ACHN (cell line): ENCODE results near the gene OR2G3.

Experiments used
- DNase-seq: peaks from one replicate; pipeline ENCODE4 v3.0.0-alpha.2; 2015
- in situ Hi-C: cut with HindIII; loops from 2 replicates; pipeline ENCODE4 v1.10.0; 2017; ENCODE audit warnings: low sequenced_read_pairs, low pct_ligation_motif_present, low pct_unique_long_range_greater_than_20kb

Gene OR2G3

DNA sequence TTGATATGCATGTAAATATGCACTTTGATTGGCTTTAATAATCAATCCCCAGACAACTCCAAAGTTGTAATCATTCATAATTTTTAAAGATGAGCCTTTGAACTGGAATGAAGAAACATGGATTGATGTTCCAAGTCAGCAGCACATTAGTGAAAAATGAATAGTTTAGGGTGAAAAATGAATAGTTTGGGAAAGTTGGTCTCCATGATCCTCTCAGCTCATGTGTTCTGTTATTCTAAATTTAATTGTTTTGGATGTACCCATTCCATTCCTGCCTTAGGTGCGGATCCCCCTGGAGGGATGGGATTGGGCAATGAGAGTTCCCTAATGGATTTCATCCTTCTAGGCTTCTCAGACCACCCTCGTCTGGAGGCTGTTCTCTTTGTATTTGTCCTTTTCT, at the start of gene OR2G3:
OR2G3 (plus strand) TSS at position 301 of the 400 bp plus-strand sequence; CDS start at position 301, 0 bp downstream.
- DNase-seq: no peak
- in situ Hi-C loops: no loop called here

DNA sequence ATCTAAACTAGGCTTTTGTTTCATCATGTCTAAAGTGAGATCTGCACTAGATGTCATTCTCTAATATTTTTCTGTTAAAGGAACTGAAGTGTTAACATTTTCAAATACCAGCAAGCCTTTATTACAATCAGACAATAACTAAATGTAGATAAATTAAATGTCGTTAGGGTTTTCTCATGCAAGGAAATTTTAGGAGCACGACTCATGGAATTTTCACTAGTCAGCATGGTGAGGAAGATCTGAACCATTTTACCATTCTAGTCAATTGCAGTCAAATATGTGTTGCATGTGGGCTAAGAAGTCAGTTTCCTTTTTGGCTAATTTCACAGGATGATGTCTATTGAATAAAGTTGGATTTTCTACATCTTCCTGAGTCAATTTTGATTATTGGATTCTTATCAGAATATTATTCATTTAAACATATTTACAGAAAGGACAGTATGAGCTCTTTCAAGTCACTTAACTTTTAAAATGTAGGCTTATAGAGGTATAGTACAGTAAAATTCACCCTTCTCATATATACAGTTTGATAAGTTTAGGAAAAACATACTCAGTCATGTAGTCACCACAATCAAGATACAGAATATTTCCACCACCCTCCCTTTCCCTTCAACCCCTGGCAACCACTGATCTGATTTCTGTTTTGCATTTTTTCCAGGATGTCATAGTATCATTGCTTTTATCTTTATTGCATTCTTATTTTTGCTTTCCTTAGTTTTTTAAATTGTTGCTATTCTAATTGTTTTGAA, 47.3 kb upstream of the OR2G3 start:
- DNase-seq: no peak
- in situ Hi-C loops: no loop called here

DNA sequence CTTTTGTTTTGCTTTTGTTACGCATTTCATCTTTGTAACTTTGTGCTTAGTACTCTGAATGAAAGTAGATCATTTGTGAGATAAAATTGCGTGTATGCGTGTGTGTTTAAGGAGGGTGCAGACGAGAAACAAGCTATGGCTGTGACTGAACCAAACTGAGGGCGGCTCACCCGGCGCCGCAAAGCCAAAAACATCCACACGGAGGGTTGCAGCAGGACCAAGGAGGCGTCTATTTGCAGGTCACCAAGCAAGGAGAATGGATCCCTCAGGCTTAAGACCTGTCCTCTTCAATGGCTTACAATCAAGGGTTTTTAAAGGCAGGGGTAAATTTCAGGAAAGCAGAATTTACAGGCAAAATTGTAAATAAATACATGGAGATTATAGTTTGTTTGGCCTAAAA, 43.7 kb upstream of the OR2G3 start:
- in situ Hi-C loops: no loop called here
- DNase-seq: no peak

DNA sequence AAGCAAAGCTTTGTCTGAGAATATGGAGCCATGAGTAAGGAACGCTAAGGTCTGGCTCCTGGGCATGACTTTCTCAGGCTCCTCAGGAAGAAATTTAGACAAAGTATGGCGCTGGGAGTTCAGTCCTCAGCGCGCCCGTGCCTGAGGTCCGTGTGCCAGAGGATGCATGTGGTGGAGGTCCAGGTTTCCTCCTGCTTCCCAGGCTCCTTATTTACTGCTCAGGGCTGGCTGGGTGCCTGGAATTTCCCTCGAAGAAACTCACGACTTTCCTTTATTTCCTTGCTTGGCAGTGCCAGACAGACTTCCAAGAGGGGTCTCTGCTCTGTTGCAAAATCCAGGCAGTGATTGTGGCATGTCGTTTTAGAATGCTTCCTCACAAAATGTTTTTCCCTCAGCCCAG, 43.2 kb upstream of the OR2G3 start:
- in situ Hi-C loops: no loop called here
- DNase-seq: no peak

DNA sequence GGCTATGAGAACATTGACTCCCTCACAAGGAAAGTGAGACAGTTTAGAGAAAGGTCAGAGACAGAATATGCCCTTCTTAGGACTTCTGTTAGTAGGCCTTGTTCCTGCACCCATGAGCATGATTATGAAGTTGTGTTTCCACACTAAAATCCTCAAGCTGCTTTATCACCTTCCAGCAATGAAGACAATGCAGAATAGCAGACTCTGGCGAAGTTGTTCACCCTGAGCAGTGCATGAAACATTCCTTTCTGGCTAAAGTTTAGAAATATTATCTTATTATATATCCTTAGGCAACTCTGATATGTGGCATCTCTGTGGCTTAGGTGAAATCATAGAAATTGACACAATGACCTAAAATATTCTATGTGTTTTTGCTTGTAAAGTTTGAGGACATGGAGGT, 31.1 kb upstream of the OR2G3 start:
- in situ Hi-C loops: no loop called here
- no peak for DNase-seq

DNA sequence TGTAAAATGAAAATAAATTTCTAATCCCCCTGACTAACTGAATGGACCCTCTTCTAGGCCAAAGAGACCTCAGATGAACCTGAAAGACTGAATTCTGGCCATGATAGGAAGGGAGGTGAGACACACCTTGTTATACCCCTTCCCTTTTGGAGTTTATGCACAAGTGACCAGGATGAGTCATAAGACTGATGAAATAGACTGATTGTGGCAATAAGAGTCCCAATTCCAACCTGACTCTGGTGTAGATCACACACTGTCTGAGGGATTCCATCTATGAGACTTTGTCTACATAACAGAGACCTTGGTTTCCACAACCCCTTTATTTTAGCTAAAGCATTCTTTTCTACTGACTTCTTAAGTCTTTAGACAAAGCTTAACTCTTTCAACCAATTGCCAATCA, 30.7 kb upstream of the OR2G3 start:
- in situ Hi-C loops: no loop called here
- DNase-seq: no peak

DNA sequence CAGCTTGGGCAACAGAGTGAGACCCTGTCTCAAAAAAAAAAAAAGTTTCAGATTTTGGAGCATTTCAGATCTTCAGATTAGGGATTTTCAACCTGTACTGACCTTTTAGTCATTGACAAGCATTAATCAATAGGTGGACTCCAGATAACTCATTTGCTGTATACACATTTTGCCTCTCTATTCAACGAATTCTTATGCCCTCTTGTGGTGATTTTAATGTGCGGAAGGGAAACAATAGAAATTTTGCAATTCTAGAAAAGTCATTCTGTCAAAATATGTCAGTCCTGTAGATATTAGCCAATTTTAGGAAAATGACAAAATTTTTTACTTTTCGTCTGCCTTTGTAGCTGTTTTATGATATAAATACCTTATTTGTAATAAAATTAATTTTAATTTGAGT, 28.9 kb upstream of the OR2G3 start:
- in situ Hi-C loops: no loop called here
- DNase-seq: peak; percentile 34

DNA sequence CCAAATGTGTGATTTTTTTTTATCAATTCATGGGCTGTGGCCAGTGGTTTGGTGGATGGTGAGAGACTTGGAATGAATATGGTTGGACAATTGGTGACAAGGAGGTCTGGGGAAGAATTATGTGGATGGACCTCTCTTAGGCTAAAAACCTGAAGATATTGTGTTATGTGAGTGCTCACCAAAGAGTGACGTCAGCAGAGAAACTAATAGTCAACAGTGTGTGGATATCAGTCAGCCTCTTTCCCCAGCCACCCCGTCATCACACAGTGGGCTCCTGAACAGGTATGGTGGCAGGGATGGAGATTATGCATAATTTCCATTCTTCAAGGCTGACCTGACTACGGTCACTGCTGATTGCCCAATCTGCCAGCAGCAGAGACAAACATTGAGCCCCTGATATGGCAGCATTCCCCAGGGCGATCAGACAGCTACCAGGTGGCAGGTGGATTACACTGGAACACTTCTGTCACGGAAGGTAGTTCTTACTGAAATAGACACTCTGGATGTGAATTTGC, 26.4 kb upstream of the OR2G3 start:
- in situ Hi-C loops: no loop called here
- DNase-seq: no peak

DNA sequence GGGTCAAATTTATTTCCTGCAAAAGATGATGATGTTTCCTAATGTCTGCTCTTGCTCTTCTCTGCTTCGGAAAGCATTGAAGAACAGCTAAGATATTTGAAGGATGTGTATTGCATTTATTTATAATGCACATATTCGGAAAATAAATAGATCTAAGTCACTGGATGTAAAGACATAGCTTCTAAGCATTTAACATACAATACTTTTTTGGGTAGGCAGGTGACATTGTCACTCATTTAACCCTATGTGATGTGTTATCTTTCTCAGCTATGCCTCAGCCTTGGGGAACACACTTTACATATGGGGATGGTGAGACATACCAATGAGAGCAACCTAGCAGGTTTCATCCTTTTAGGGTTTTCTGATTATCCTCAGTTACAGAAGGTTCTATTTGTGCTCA, 17.3 kb upstream of the OR2G3 start, which contains the start of gene OR2G2:
OR2G2 (plus strand) TSS at position 301 of the 400 bp plus-strand sequence; CDS start at position 301, 0 bp downstream.
- in situ Hi-C loops: no loop called here
- no peak for DNase-seq

DNA sequence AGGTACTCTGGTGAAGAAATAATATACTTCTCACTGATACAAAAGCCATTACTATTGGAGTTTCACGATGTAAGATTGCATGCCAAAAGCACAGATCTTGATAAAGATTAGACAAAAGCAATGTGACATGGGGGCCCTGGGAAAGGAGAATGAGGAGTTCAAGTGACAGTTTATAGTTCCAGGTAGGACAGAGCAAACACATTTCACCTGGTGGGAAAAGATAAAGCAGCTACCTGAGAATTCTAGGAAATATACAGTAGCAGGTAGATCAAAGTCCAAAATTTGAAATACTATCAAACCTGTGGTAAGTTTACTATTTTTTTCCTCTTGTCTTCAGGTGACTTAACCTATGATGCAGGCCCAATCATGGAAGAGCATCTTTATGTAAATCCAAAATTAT, 8.0 kb downstream of the OR2G3 start:
- no peak for DNase-seq
- in situ Hi-C loops: no loop called here

DNA sequence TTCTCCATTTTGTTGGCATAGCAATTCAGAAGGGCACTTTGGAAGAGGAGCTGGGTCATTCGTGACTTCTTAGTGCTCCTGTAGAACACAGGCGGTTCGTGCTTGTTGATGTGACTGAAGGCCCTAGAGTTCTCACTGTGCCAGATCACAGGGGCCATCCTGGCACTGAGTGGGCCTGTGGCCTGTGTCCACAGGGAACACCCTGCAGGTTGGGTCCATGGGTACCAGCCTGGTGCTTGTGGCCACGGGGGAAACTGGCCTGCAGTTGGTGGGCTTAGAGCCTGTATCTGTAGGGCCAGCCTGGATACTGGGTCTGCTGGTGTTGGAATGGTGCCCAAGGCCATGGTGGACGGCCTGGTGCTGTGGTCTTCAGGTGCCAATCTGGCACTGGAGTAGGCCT, 9.2 kb downstream of the OR2G3 start:
- in situ Hi-C loops: no loop called here
- no peak for DNase-seq

DNA sequence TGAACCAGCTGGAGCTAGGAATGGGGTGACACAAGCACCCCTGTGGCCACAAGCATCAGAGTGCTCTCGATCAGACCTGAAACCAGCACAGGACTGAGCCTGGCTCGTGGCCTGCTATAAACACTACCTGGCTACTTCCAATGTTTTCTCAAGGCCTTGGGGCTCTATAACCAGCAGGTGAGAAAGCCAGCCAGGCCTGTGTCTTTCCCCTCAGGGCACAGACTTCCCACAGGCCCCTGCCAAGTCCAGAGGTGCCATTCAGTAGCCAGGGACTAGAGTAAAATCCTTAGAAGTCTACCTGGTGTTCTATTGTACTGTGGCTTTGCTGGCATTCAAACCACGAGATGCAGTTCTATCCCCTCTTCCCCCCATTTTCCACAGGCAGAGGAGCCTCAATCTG, 22.6 kb downstream of the OR2G3 start:
- in situ Hi-C loops: no loop called here
- DNase-seq: no peak

DNA sequence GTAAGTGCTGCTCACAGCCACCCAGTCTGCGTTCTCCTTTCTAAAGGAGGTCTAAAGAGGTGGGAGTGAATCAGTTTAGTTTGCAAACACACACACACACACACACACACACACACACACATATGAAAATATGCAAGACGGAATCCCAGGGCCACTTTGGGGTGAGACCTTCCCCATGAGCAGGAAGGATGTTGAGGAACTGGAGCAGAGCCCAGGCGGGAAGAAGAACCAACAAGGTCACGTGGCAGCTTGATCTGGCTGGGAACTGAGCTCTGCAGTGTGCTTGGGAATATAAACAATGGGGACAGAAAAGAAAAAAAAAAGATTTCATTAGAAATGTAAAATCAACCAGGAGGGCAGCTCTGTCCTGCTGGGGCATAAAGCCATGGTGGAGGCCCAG, 32.6 kb downstream of the OR2G3 start:
- no peak for DNase-seq
- in situ Hi-C loops: no loop called here

DNA sequence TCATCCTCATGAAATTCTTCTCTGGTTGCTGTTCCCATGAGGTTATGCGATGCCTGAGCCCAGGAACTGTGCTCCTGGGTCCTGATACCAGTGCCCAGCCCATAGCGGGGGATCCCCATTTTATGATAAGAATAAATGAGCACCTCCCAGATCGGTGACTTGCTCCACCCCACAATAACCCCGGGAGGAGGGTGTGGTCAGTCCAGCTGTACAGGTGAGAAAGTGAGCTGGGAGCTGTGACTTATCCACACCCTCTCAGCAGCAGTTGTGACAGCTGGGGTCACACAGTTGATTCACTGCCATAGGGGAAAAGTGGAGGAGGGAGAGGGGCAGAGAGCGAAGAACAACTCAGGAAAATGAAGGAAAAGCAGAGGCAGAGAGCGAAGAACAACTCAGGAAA, 33.4 kb downstream of the OR2G3 start:
- DNase-seq: no peak
- in situ Hi-C loops: no loop called here

DNA sequence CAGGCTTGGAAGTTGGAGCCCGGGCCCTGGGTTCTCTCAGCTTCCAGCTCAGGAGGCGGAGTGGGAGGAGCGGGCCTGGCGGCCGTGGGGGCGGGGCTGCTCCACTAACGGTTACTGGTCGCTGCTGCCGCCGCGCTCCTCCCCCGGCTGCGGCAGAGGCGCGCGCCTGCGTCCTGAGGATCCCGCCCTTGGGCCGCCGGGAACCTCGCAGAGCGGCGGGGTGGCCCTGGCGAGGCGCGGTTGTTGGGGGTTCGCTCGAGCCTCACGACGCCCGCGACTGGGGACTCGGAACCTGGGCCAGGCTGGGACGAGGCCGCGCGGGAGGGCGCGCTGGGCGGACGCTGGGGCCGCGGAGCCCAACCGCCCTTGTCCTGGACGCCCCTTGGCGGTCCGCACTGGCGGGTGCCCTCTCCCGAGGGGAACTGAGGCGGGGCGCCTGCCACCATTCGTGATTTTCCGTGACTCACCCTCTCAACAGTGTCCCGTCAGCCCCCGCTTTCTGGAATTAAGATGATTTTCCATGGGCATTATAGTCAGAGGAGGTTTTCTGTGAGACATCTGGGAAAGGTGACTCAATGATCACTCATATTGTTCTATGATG, 34.1 kb downstream of the OR2G3 start:
- DNase-seq: no peak
- in situ Hi-C loops: no loop called here

DNA sequence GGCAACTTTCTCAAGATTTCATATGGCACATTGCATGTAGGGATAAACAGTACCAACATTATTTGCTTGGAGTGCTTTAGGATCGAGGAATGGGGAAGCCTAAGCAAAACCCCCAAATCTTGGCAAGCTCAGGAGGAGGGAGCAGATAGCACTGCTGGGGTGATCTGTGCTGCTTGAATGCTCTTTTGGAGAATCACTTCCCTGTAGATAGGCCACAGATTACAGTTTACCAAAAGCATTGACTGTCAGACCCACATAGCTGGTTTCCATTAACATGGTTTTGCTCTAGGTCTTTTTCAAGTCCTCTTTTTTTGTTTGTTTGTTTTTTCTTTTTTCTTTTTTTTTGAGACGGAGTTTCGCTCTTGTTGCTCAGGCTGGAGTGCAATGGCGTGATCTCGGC, 37.4 kb downstream of the OR2G3 start:
- in situ Hi-C loops: no loop called here

DNA sequence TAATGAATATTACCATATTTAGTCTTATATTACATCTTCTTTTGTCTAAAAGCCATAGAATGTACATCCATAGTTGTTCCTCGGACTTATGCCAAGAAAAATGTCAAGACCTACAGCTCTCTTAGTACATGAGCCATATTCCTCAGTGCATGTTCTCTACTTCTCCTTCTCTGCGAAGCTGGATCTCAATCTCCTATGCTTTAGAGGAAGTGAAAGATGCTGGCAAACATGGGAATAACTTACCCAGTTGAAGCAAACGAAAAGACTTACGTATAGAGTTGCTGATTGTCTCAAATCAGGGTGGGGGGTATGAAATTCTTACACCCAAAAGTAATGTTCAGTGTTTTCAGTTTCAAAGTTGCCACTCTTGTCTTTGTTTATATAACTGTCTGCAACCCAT, 41.5 kb downstream of the OR2G3 start:
- in situ Hi-C loops: no loop called here
- no peak for DNase-seq

More for the DNA sequence above, 37.4 kb downstream of the OR2G3 start:
- no peak for DNase-seq

DNA sequence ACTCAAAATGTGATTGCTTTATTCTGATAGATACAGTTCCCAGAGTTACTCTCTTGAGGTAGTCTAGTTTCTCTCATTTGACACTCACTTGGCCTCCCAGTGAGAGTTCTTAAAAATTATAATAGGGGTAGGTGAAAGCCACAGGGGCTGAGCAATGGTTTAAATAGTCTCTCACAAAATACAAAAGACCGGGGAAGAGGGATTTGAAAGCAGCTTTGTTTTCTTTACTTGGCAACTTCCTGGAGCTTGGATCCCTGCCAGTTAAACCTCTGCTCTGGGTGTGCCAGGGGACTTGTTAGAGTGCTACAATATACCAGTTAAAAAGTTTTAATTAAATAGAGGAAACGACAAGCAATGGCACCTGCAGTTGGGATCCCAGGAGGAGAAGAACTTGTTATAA, 42.5 kb downstream of the OR2G3 start:
- no peak for DNase-seq
- in situ Hi-C loops: no loop called here

DNA sequence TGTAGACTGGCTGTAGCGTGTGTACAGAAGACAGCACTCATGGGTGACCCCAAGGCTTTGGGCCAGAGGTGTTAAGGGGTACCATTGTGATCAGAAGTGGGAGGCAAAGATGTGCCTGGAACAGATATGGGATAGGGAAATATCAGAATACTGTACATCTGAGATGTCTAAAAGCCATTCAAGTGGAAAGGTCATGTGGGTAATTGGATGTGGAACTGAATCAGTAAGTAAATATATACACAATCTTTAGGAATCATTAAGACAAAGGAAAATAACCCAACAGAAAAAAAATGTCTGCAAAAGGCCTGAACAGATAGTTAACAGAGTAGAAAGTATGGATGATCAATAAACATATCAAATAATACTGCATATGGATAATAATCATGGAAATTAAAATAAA, 47.7 kb downstream of the OR2G3 start:
- in situ Hi-C loops: no loop called here
- DNase-seq: no peak
